Keratinocyte (primary cell): ENCODE results near the gene KDM4B. TPM values are rescaled to one million over a fixed set of nuclear protein-coding genes. Genes with fewer than 3 reads are reported as not detected.

Source experiments
- DNase-seq: peaks from one replicate; pipeline ENCODE4 v3.0.0-alpha.2; 2011; ENCODE audit warnings: low read depth, missing footprints, low spot score
- FAIRE-seq: peaks from 2 replicates; lab custom pipeline; 2011; peaks lifted over from hg19 to GRCh38; lab: Jason Lieb, UNC
- H2AFZ ChIP-seq: 2 replicates; pipeline ENCODE4 v1.6.0; 2012; ENCODE audit warnings: low read length, control low read depth, inconsistent platforms; ENCODE audit not compliant: control insufficient read depth
- H3K27ac ChIP-seq: 2 replicates; pipeline ENCODE4 v1.5.1; 2011; ENCODE audit warnings: low read length; ENCODE audit not compliant: control insufficient read depth, insufficient read depth
- H3K27me3 ChIP-seq: 3 replicates; pipeline ENCODE4 v1.6.0; 2011; ENCODE audit warnings: low read length; ENCODE audit not compliant: control insufficient read depth, insufficient read depth; ENCODE audit errors: extremely low read depth
- H3K36me3 ChIP-seq, 2 experiments: 2 replicates in 1 of 2; 3 replicates in 1 of 2; pipeline ENCODE4 v1.5.1; 2011; ENCODE audit warnings: low read length in 2 of 2, mild to moderate bottlenecking in 1 of 2; ENCODE audit not compliant: control insufficient read depth in 2 of 2, insufficient read depth in 2 of 2; ENCODE audit errors: extremely low read depth in 1 of 2
- H3K4me1 ChIP-seq: 3 replicates; pipeline ENCODE4 v1.5.1; 2011; ENCODE audit warnings: low read length; ENCODE audit not compliant: control insufficient read depth, insufficient read depth; ENCODE audit errors: extremely low read depth
- H3K4me2 ChIP-seq: 3 replicates; pipeline ENCODE4 v1.6.0; 2011; ENCODE audit warnings: low read depth, low read length; ENCODE audit not compliant: control insufficient read depth, insufficient read depth; ENCODE audit errors: extremely low read depth
- H3K4me3 ChIP-seq, 3 experiments: fragments of 200-600 bp in 1 of 3; sonication (generic) in 1 of 3; 2 replicates in 2 of 3; 3 replicates in 1 of 3; pipeline ENCODE4 v1.5.1; 2011 to 2016; ENCODE audit warnings: low read length in 3 of 3, mild to moderate bottlenecking in 3 of 3, control low read depth in 2 of 3, inconsistent platforms in 1 of 3, low read depth in 1 of 3, mixed read lengths in 1 of 3, mixed run types in 1 of 3, moderate library complexity in 1 of 3; ENCODE audit not compliant: control insufficient read depth in 2 of 3, insufficient read depth in 2 of 3; ENCODE audit errors: extremely low read depth in 1 of 3
- H3K79me2 ChIP-seq: 2 replicates; pipeline ENCODE4 v1.6.0; 2012; ENCODE audit warnings: low read length; ENCODE audit not compliant: control insufficient read depth, insufficient read depth
- H3K9ac ChIP-seq: 3 replicates; pipeline ENCODE4 v1.6.0; 2011; ENCODE audit warnings: low read length; ENCODE audit not compliant: control insufficient read depth, insufficient read depth; ENCODE audit errors: extremely low read depth
- H3K9me1 ChIP-seq: 3 replicates; pipeline ENCODE4 v1.6.0; 2011; ENCODE audit warnings: low read length; ENCODE audit not compliant: control insufficient read depth, insufficient read depth; ENCODE audit errors: extremely low read depth
- H3K9me3 ChIP-seq: 2 replicates; pipeline ENCODE4 v1.5.1; 2012; ENCODE audit warnings: low read depth, low read length; ENCODE audit not compliant: control insufficient read depth
- H4K20me1 ChIP-seq: 3 replicates; pipeline ENCODE4 v1.6.0; 2011; ENCODE audit warnings: low read length; ENCODE audit not compliant: control insufficient read depth, insufficient read depth; ENCODE audit errors: extremely low read depth
- EZH2 ChIP-seq: IDR thresholded peaks from one replicate; pipeline ENCODE4 v1.6.1; 2012; ENCODE audit warnings: inconsistent platforms, mild to moderate bottlenecking, low read length, moderate library complexity
- dilution Hi-C: fragments of 300-500 bp; cut with MboI; formaldehyde crosslinking; loops from one replicate; pipeline ENCODE4 v1.7.0; 2020; ENCODE audit warnings: low sequenced_read_pairs; ENCODE audit not compliant: extremely low pct_ligation_motif_present
- polyA plus RNA-seq, 5 experiments: library from polyadenylated mRNA; depleted of rRNA in 3 of 5; stranded (reverse) in 3 of 5; stranded (forward) in 1 of 5; unstranded in 1 of 5; fragments of >200 nt; gene quantifications; 1 replicate in 1 of 5; 2 replicates in 3 of 5; 3 replicates in 1 of 5; pipeline versions ENCODE4 v1.2.1 to v1.2.3, GENCODE V29; 2011 to 2012; ENCODE audit warnings: missing spikeins in 2 of 5, low read depth in 1 of 5, low replicate concordance in 1 of 5
- TF ChIP-seq, protein P1 (sequence below), 3 experiments: IDR thresholded peaks in 1 of 3; conservative IDR thresholded peaks in 1 of 3; optimal IDR thresholded peaks in 1 of 3; 2 replicates in 2 of 3; 3 replicates in 1 of 3; pipeline versions ENCODE3 to v1.5.1; 2011; ENCODE audit warnings: low read length in 3 of 3, mild to moderate bottlenecking in 3 of 3, moderate library complexity in 2 of 3, control low read depth in 1 of 3, inconsistent platforms in 1 of 3; ENCODE audit not compliant: insufficient read depth in 2 of 3; ENCODE audit errors: extremely low read depth in 1 of 3

KDM4B gene
- polyA plus RNA-seq, 1 donor (not counting 4 experiments of a cell fraction or from before 2014, with no cell fraction given), result 6.2 TPM

DNA sequence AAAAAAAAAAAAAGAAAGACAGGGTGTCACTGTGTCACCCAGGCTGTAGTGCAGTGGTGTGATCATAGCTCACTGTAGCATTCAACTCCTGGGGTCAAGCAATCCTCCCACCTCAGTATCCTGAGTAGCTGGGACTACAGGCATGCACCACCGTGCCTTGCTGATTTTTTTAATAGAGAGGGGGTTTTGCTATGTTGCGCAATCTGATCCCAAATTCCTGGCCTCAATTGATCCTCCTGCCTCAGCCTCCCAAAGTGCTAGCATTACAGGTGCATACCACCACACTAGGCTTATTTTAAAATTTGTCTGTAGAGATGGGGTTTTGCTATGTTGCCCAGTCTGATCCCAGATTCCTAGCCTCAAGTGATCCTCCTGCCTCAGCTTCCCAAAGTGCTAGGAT is 212.4 kb downstream of the KDM4B start:
- Histone ChIP-seq H3K9ac (no peak overlapping the region), H3K27me3 (no peaks in the 10 kb centered on the region), H3K9me3 (no peaks in the 10 kb centered on the region), H3K4me1 (peaks cover 6% of the 10 kb centered on the region), H3K27ac (no peak overlapping the region), H2AFZ (no peak overlapping the region), H3K79me2 (no peaks in the 10 kb centered on the region), H3K4me2 (no peak overlapping the region), H3K36me3 (no peaks in the 10 kb centered on the region), H3K4me3 (no peak overlapping the region), H3K9me1 (no peaks in the 10 kb centered on the region), H4K20me1 (no peaks in the 10 kb centered on the region)
- no peak for TF ChIP-seq EZH2
- TF ChIP-seq, protein P1, sequence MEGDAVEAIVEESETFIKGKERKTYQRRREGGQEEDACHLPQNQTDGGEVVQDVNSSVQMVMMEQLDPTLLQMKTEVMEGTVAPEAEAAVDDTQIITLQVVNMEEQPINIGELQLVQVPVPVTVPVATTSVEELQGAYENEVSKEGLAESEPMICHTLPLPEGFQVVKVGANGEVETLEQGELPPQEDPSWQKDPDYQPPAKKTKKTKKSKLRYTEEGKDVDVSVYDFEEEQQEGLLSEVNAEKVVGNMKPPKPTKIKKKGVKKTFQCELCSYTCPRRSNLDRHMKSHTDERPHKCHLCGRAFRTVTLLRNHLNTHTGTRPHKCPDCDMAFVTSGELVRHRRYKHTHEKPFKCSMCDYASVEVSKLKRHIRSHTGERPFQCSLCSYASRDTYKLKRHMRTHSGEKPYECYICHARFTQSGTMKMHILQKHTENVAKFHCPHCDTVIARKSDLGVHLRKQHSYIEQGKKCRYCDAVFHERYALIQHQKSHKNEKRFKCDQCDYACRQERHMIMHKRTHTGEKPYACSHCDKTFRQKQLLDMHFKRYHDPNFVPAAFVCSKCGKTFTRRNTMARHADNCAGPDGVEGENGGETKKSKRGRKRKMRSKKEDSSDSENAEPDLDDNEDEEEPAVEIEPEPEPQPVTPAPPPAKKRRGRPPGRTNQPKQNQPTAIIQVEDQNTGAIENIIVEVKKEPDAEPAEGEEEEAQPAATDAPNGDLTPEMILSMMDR (optimal IDR thresholded peaks at IDR 0.05 in 1 of 3, IDR thresholded peaks at IDR 0.05 in 1 of 3, conservative IDR thresholded peaks at IDR 0.05 in 1 of 3; ENCODE audit: extremely low read depth in 1 of 3, insufficient read depth in 2 of 3, low read length in 3 of 3), result no peak
- no peak for FAIRE-seq
- DNase-seq, result no peak
- dilution Hi-C loops, result no loop called here

DNA sequence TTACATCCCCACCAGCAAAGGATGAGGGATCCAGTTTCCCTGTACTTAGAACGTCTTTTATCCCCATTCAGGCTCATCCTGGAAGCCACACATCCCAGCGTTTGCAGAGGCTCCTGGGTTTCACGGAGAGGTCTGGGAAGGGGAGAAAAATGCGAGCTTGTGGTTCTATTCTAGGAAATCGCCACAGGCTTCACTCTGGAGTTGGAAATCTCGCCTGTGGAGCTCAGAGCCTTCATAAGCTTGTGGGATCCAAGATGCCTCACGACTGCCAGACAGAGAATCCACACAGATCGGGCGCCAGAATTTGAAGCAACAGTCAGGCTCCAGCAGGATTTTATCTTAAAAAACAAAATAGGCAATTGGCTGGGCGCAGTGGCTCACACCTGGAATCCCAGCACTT is 213.8 kb downstream of the KDM4B start:
- H4K20me1 ChIP-seq, result no peaks in the 10 kb centered on the region
- DNase-seq (no peak), FAIRE-seq (no peak)
- no peak overlapping the region for H3K4me3 ChIP-seq
- no peaks in the 10 kb centered on the region for H3K36me3 ChIP-seq
- no peak overlapping the region for H3K9ac ChIP-seq
- peaks cover 6% of the 10 kb centered on the region for H3K4me1 ChIP-seq
- H3K27me3 ChIP-seq, result no peaks in the 10 kb centered on the region
- no peak overlapping the region for H3K4me2 ChIP-seq
- dilution Hi-C loops, result no loop called here
- no peaks in the 10 kb centered on the region for H3K79me2 ChIP-seq
- H3K9me3 ChIP-seq, result no peaks in the 10 kb centered on the region
- H2AFZ ChIP-seq, result no peak overlapping the region
- TF ChIP-seq EZH2, result no peak
- TF ChIP-seq, protein P1 (optimal IDR thresholded peaks at IDR 0.05 in 1 of 3, IDR thresholded peaks at IDR 0.05 in 1 of 3, conservative IDR thresholded peaks at IDR 0.05 in 1 of 3; ENCODE audit: extremely low read depth in 1 of 3, insufficient read depth in 2 of 3, low read length in 3 of 3), result no peak
- H3K9me1 ChIP-seq, result no peaks in the 10 kb centered on the region
- no peak overlapping the region for H3K27ac ChIP-seq
